Lower leg skin (tissue), 3 donors: ENCODE results near the gene MIEF2.

ENCODE experiments used
- CTCF ChIP-seq, 3 donors: fragments of 450-650 bp; IDR thresholded peaks; one replicate each; pipeline ENCODE4 v1.5.1; 2016; ENCODE audit warnings: antibody characterized with exemption in 3 of 3, mild to moderate bottlenecking in 3 of 3, moderate library complexity in 2 of 3
- POLR2A ChIP-seq, 2 donors: fragments of 450-650 bp; IDR thresholded peaks; one replicate each; pipeline ENCODE4 v1.6.1; 2016 to 2017; ENCODE audit warnings: antibody characterized with exemption in 2 of 2, mild to moderate bottlenecking in 1 of 2, moderate library complexity in 1 of 2

GRCh38 chr17:18259621-18260331, 686 bp upstream of the MIEF2 start:
- no peak for TF ChIP-seq CTCF (IDR thresholded peaks at IDR 0.05)
- no peak for TF ChIP-seq POLR2A (IDR thresholded peaks at IDR 0.05)
